Measurements from ENCODE around the gene LAMA1. TPM values are rescaled to one million over a fixed set of nuclear protein-coding genes. Genes with fewer than 3 reads are reported as not detected.

Gene LAMA1
- total and polyA plus RNA-seq, 10 of the 15 experiments (the other 5 are each of a cell fraction or from before 2014, with no cell fraction given): under 0.01 to 1.9 (median 0.06) TPM; not detected in 6

DNA sequence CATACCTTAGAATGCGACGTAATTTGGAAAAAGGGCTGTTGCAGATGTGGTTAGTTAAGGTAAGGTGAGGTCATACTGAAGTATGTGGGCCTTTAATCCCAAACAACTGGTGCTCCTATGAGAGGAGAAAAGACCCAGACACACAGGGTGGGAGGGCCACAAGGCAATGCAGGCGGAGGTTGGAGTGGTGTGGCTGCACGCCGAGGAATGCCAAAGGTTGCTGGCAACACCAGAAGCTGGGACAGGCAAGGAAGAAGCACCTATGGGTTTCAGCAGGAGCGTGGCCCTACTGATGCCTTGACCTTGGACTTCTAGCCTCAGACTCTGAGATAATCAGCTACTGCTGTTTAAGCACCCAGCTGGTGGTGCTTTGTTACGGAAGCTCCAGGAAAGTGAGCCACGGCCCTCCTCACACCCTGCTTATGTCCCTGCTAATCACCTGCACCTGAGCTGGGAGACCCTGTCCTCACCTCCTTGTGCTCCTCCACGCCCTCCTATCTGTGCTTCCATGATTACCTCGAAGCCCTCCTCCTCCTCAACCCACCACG is 48.3 kb upstream of the LAMA1 start:
- ChIA-PET RAD21 (ENCODE audit: unreplicated experiment) (no interaction called here), SMC1A (ENCODE audit: uncharacterized antibody, unreplicated experiment) (no interaction called here), CTCF (no interaction called here), POLR2A (no interaction called here)
- H3K36me3 ChIP-seq (ENCODE audit: control insufficient read depth in 2 of 2, insufficient read depth in 2 of 2, low read length in 1 of 2): no peaks in the 10 kb centered on the region
- no TSS peak for BruUV-seq (replicated peaks)
- DNase-seq (ENCODE audit: low read depth, low spot score) (no peak), FAIRE-seq (no peak), ATAC-seq (no peak)
- in situ Hi-C loops (cut with MboI) (no loop called here), intact Hi-C loops (cut with micrococcal nuclease; ENCODE audit: unreplicated experiment) (no loop called here)
- no peak overlapping the region for H3K27ac ChIP-seq (ENCODE audit: control insufficient read depth, insufficient read depth)
- H2AFZ ChIP-seq (ENCODE audit: control insufficient read depth, low read depth, low read length): no peak overlapping the region
- TF ChIP-seq, protein P1, sequence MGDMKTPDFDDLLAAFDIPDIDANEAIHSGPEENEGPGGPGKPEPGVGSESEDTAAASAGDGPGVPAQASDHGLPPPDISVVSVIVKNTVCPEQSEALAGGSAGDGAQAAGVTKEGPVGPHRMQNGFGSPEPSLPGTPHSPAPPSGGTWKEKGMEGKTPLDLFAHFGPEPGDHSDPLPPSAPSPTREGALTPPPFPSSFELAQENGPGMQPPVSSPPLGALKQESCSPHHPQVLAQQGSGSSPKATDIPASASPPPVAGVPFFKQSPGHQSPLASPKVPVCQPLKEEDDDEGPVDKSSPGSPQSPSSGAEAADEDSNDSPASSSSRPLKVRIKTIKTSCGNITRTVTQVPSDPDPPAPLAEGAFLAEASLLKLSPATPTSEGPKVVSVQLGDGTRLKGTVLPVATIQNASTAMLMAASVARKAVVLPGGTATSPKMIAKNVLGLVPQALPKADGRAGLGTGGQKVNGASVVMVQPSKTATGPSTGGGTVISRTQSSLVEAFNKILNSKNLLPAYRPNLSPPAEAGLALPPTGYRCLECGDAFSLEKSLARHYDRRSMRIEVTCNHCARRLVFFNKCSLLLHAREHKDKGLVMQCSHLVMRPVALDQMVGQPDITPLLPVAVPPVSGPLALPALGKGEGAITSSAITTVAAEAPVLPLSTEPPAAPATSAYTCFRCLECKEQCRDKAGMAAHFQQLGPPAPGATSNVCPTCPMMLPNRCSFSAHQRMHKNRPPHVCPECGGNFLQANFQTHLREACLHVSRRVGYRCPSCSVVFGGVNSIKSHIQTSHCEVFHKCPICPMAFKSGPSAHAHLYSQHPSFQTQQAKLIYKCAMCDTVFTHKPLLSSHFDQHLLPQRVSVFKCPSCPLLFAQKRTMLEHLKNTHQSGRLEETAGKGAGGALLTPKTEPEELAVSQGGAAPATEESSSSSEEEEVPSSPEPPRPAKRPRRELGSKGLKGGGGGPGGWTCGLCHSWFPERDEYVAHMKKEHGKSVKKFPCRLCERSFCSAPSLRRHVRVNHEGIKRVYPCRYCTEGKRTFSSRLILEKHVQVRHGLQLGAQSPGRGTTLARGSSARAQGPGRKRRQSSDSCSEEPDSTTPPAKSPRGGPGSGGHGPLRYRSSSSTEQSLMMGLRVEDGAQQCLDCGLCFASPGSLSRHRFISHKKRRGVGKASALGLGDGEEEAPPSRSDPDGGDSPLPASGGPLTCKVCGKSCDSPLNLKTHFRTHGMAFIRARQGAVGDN (IDR thresholded peaks at IDR 0.05): no peak
- TF ChIP-seq CHD4 (IDR thresholded peaks at IDR 0.05) (no peak), SP1 (IDR thresholded peaks at IDR 0.05; ENCODE audit: low read depth, low read length) (no peak), ZNF274 (IDR thresholded peaks at IDR 0.05; ENCODE audit: insufficient read depth, insufficient read length) (no peak), KDM1A (IDR thresholded peaks at IDR 0.05; ENCODE audit: borderline replicate concordance) (no peak)
- TF ChIP-seq, protein P2, sequence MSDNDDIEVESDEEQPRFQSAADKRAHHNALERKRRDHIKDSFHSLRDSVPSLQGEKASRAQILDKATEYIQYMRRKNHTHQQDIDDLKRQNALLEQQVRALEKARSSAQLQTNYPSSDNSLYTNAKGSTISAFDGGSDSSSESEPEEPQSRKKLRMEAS (IDR thresholded peaks at IDR 0.05; ENCODE audit: low read depth, low read length): no peak
- TF ChIP-seq, protein P3, sequence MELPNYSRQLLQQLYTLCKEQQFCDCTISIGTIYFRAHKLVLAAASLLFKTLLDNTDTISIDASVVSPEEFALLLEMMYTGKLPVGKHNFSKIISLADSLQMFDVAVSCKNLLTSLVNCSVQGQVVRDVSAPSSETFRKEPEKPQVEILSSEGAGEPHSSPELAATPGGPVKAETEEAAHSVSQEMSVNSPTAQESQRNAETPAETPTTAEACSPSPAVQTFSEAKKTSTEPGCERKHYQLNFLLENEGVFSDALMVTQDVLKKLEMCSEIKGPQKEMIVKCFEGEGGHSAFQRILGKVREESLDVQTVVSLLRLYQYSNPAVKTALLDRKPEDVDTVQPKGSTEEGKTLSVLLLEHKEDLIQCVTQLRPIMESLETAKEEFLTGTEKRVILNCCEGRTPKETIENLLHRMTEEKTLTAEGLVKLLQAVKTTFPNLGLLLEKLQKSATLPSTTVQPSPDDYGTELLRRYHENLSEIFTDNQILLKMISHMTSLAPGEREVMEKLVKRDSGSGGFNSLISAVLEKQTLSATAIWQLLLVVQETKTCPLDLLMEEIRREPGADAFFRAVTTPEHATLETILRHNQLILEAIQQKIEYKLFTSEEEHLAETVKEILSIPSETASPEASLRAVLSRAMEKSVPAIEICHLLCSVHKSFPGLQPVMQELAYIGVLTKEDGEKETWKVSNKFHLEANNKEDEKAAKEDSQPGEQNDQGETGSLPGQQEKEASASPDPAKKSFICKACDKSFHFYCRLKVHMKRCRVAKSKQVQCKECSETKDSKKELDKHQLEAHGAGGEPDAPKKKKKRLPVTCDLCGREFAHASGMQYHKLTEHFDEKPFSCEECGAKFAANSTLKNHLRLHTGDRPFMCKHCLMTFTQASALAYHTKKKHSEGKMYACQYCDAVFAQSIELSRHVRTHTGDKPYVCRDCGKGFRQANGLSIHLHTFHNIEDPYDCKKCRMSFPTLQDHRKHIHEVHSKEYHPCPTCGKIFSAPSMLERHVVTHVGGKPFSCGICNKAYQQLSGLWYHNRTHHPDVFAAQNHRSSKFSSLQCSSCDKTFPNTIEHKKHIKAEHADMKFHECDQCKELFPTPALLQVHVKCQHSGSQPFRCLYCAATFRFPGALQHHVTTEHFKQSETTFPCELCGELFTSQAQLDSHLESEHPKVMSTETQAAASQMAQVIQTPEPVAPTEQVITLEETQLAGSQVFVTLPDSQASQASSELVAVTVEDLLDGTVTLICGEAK (IDR thresholded peaks at IDR 0.05; ENCODE audit: borderline replicate concordance): no peak
- no peaks in the 10 kb centered on the region for H3K79me2 ChIP-seq (ENCODE audit: control insufficient read depth, insufficient read depth, low read length)
- no peaks in the 10 kb centered on the region for H3K27me3 ChIP-seq (replicated peaks in 1 of 2; ENCODE audit: control insufficient read depth in 2 of 2, insufficient read depth in 2 of 2, low read length in 1 of 2)
- no peak overlapping the region for H3K9ac ChIP-seq (ENCODE audit: control insufficient read depth, insufficient read depth, low read length)
- no peaks in the 10 kb centered on the region for H4K20me1 ChIP-seq (ENCODE audit: control insufficient read depth, insufficient read depth)
- no peaks in the 10 kb centered on the region for H3K4me1 ChIP-seq (ENCODE audit: control insufficient read depth, insufficient read depth, low read length)
- no peak overlapping the region for H3K4me2 ChIP-seq (ENCODE audit: control insufficient read depth, insufficient read depth)
- WGBS (ENCODE audit: insufficient coverage, insufficient replicate concordance, low lambda C conversion rate, missing lambda C conversion rate): 31% methylated on average over 11 of the region's 11 CpGs
- H3K9me3 ChIP-seq (replicated peaks; ENCODE audit: control insufficient read depth, insufficient read depth, low read length): no peaks in the 10 kb centered on the region
- H3K4me3 ChIP-seq: no peak overlapping the region

Data from GM12878 (cell line).